ENCODE data around the gene ZNF697. TPM values are rescaled to one million over a fixed set of nuclear protein-coding genes. Genes with fewer than 3 reads are reported as not detected.

The ZNF697 gene
- total and polyA plus RNA-seq, 2 of the 4 experiments (the other 2 are of a cell fraction) = 6.2 to 10.2 TPM

DNA sequence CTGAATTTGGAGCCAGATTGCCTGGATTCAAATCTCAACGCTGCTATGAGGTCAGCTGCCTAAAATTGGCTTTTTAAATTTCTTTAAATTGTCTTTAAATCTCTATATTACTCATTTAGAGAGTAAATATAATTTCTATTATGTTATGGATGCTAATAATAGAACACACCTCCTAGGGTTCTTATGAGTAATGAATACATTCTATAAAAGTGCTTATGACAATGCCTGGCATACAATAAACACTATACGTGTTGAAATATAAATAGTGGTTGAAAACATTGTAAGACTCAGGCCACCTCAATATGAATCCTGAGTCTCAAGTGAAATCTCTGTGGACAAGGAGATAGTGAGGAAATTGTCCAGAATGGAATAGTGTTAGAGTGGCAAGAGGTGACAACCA, 32.7 kb upstream of the ZNF697 start:
- Histone ChIP-seq H3K23ac (ENCODE audit: low read depth, low read length) (no peak overlapping the region), H2AK5ac (ENCODE audit: low read depth, low read length) (no peak overlapping the region), H3K9me3 (ENCODE audit: control insufficient read depth, insufficient read depth, low read length) (no peaks in the 10 kb centered on the region), H4K8ac (ENCODE audit: low read depth in 2 of 2, low read length in 2 of 2) (no peak overlapping the region), H2BK15ac (ENCODE audit: low read depth, low read length) (no peak overlapping the region), H3K18ac (ENCODE audit: low read depth, low read length) (no peak overlapping the region), H2AFZ (replicated peaks; ENCODE audit: low read length, poor library complexity) (no peak overlapping the region), H4K91ac (ENCODE audit: insufficient read depth, low read depth, low read length) (no peak overlapping the region), H3K4ac (ENCODE audit: low read depth, low read length) (no peak overlapping the region), H3K27me3 (ENCODE audit: control insufficient read depth, insufficient read depth, low read length) (peaks cover 20% of the 10 kb centered on the region), H3K56ac (ENCODE audit: extremely low read depth, insufficient read depth, low read length) (no peak overlapping the region), H3K4me3 (ENCODE audit: insufficient read depth, low read depth, low read length) (no peak overlapping the region), H3K79me1 (ENCODE audit: low read depth in 1 of 2, low read length in 2 of 2) (no peaks in the 10 kb centered on the region), H4K5ac (ENCODE audit: low read depth, low read length) (no peak overlapping the region), H3K9ac (ENCODE audit: low read depth, low read length) (no peak overlapping the region), H3K4me2 (ENCODE audit: low read depth, low read length) (no peak overlapping the region), H3K4me1 (ENCODE audit: control insufficient read depth, insufficient read depth, low read length) (no peaks in the 10 kb centered on the region), H3K14ac (replicated peaks; ENCODE audit: low read depth, low read length) (no peak overlapping the region), H2BK5ac (ENCODE audit: low read depth, low read length, poor library complexity, severe bottlenecking) (no peak overlapping the region), H2BK20ac (ENCODE audit: low read depth, low read length) (no peak overlapping the region), H2AK9ac (replicated peaks; ENCODE audit: low read depth, low read length, poor library complexity) (no peak overlapping the region), H2BK120ac (ENCODE audit: low read depth, low read length) (no peak overlapping the region), H3K27ac (ENCODE audit: insufficient read depth, low read length) (no peak overlapping the region), H3K9me1 (ENCODE audit: insufficient read depth, low read length) (no peaks in the 10 kb centered on the region), H4K20me1 (ENCODE audit: insufficient read depth, low read length) (no peaks in the 10 kb centered on the region), H3K36me3 (ENCODE audit: control insufficient read depth, insufficient read depth, low read length) (no peaks in the 10 kb centered on the region)
- DNase-seq (no peak), ATAC-seq (ENCODE audit: low read depth) (no peak)
- dilution Hi-C loops (cut with HindIII; ENCODE audit: low sequenced_read_pairs, unreplicated experiment) = no loop called here
- ChIA-PET CTCF (no interaction called here), POLR2A (ENCODE audit: unreplicated experiment) (no interaction called here)
- WGBS, 2 experiments (ENCODE audit: extremely low coverage in 2 of 2, insufficient read length in 1 of 2) = no CpG with 5 or more reads among the region's 2 CpGs
- intact Hi-C loops (cut with micrococcal nuclease) = no loop called here
- in situ Hi-C loops (cut with MboI; ENCODE audit: low sequenced_read_pairs) = no loop called here
- BruUV-seq (replicated peaks) = no TSS peak
- TF ChIP-seq MAZ (IDR thresholded peaks at IDR 0.05; ENCODE audit: borderline replicate concordance, low read depth, low read length) = no peak
- TF ChIP-seq POLR2A (IDR thresholded peaks at IDR 0.05; ENCODE audit: low read depth, low read length) = no peak
- TF ChIP-seq CEBPB (IDR thresholded peaks at IDR 0.05; ENCODE audit: low read depth, low read length) = no peak
- no peak for TF ChIP-seq MAFK (IDR thresholded peaks at IDR 0.05; ENCODE audit: low read depth, low read length)
- TF ChIP-seq RAD21 (IDR thresholded peaks at IDR 0.05; ENCODE audit: low read length) = no peak
- TF ChIP-seq SMC3 (IDR thresholded peaks at IDR 0.05; ENCODE audit: low read depth, low read length) = no peak
- TF ChIP-seq, protein P1, sequence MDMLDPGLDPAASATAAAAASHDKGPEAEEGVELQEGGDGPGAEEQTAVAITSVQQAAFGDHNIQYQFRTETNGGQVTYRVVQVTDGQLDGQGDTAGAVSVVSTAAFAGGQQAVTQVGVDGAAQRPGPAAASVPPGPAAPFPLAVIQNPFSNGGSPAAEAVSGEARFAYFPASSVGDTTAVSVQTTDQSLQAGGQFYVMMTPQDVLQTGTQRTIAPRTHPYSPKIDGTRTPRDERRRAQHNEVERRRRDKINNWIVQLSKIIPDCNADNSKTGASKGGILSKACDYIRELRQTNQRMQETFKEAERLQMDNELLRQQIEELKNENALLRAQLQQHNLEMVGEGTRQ (IDR thresholded peaks at IDR 0.05; ENCODE audit: low read depth, low read length) = no peak
- no peak for TF ChIP-seq FOS (IDR thresholded peaks at IDR 0.05; ENCODE audit: low read depth, low read length)
- TF ChIP-seq, protein P2, sequence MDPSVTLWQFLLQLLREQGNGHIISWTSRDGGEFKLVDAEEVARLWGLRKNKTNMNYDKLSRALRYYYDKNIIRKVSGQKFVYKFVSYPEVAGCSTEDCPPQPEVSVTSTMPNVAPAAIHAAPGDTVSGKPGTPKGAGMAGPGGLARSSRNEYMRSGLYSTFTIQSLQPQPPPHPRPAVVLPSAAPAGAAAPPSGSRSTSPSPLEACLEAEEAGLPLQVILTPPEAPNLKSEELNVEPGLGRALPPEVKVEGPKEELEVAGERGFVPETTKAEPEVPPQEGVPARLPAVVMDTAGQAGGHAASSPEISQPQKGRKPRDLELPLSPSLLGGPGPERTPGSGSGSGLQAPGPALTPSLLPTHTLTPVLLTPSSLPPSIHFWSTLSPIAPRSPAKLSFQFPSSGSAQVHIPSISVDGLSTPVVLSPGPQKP (IDR thresholded peaks at IDR 0.05; ENCODE audit: borderline replicate concordance, low read depth, low read length) = no peak
- TF ChIP-seq BHLHE40 (IDR thresholded peaks at IDR 0.05; ENCODE audit: low read depth, low read length) = no peak
- TF ChIP-seq CHD1 (IDR thresholded peaks at IDR 0.05; ENCODE audit: low read depth, low read length) = no peak
- TF ChIP-seq RCOR1 (IDR thresholded peaks at IDR 0.05; ENCODE audit: insufficient replicate concordance, low read length) = no peak
- TF ChIP-seq RFX5 (IDR thresholded peaks at IDR 0.05; ENCODE audit: low read depth, low read length) = no peak
- no peak for TF ChIP-seq MXI1 (IDR thresholded peaks at IDR 0.05; ENCODE audit: borderline replicate concordance, low read depth, low read length)
- no peak for TF ChIP-seq NFE2L2 (IDR thresholded peaks at IDR 0.05; ENCODE audit: low read depth, low read length)
- TF ChIP-seq, protein P3, sequence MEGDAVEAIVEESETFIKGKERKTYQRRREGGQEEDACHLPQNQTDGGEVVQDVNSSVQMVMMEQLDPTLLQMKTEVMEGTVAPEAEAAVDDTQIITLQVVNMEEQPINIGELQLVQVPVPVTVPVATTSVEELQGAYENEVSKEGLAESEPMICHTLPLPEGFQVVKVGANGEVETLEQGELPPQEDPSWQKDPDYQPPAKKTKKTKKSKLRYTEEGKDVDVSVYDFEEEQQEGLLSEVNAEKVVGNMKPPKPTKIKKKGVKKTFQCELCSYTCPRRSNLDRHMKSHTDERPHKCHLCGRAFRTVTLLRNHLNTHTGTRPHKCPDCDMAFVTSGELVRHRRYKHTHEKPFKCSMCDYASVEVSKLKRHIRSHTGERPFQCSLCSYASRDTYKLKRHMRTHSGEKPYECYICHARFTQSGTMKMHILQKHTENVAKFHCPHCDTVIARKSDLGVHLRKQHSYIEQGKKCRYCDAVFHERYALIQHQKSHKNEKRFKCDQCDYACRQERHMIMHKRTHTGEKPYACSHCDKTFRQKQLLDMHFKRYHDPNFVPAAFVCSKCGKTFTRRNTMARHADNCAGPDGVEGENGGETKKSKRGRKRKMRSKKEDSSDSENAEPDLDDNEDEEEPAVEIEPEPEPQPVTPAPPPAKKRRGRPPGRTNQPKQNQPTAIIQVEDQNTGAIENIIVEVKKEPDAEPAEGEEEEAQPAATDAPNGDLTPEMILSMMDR (conservative IDR thresholded peaks at IDR 0.05; ENCODE audit: low read depth, low read length) = no peak

Measured in IMR-90 (cell line).